Ishikawa (cell line): ENCODE measurements around the gene FIBCD1.

Experiments used
- CEBPB ChIP-seq: IDR thresholded peaks from 2 replicates; pipeline ENCODE4 v1.6.1; 2012
- EGR1 ChIP-seq: IDR thresholded peaks from 2 replicates; pipeline ENCODE4 v1.6.1; 2012
- EP300 ChIP-seq: IDR thresholded peaks from 2 replicates; pipeline ENCODE4 v1.6.1; 2012; ENCODE audit warnings: borderline replicate concordance
- FOXM1 ChIP-seq: IDR thresholded peaks from 2 replicates; pipeline ENCODE4 v1.6.1; 2012; ENCODE audit warnings: low read depth, borderline replicate concordance
- MAX ChIP-seq: IDR thresholded peaks from 2 replicates; pipeline ENCODE4 v1.6.1; 2012
- RAD21 ChIP-seq: IDR thresholded peaks from 2 replicates; pipeline ENCODE4 v1.6.1; 2012; ENCODE audit warnings: low read depth
- REST ChIP-seq: IDR thresholded peaks from 2 replicates; pipeline ENCODE4 v1.6.1; 2012; ENCODE audit warnings: low read depth, mild to moderate bottlenecking
- TAF1 ChIP-seq: IDR thresholded peaks from 2 replicates; pipeline ENCODE4 v1.6.1; 2012; ENCODE audit warnings: low read depth, mild to moderate bottlenecking
- YY1 ChIP-seq: IDR thresholded peaks from 2 replicates; pipeline ENCODE4 v1.6.1; 2012; ENCODE audit warnings: low read depth
- ZBTB7A ChIP-seq: IDR thresholded peaks from 2 replicates; pipeline ENCODE4 v1.6.1; 2012; ENCODE audit warnings: low read depth

- TF ChIP-seq REST = no peak
- TF ChIP-seq RAD21 = no peak
- TF ChIP-seq EP300 = no peak
- TF ChIP-seq TAF1 = no peak
- no peak for TF ChIP-seq EGR1
- TF ChIP-seq CEBPB = no peak
- TF ChIP-seq YY1 = no peak
- no peak for TF ChIP-seq ZBTB7A
- TF ChIP-seq FOXM1 = no peak
- no peak for TF ChIP-seq MAX
Measured at GRCh38 chr9:130946766-130947617, 7.9 kb upstream of the FIBCD1 start.
